BLaER1 treated with 17β-estradiol and CSF1 and Interleukin-3, amounts not matched to agents 10 nM and 100 nM (cell line): Measurements from ENCODE around the gene TNS1.
"Not testable (repeated sequence)": the region's sequence is repeated elsewhere in the genome, so short reads cannot be mapped to it uniquely, and the experiment has no call there.

Experiments
- H3K27ac ChIP-seq, 11 experiments: shearing (Covaris generic); formaldehyde crosslinking; 2 replicates each; pipeline ENCODE4 v1.8.1; 2022
- H3K27me3 ChIP-seq, 11 experiments: shearing (Covaris generic); formaldehyde crosslinking; 2 replicates each; pipeline ENCODE4 v1.8.1; 2022
- H3K36me3 ChIP-seq, 11 experiments: shearing (Covaris generic); formaldehyde crosslinking; 2 replicates each; pipeline ENCODE4 v1.8.1; 2022
- H3K4me1 ChIP-seq, 10 experiments: shearing (Covaris generic); formaldehyde crosslinking; 2 replicates each; pipeline ENCODE4 v1.8.1; 2022
- H3K4me2 ChIP-seq, 11 experiments: shearing (Covaris generic); formaldehyde crosslinking; 2 replicates each; pipeline ENCODE4 v1.8.1; 2022
- H3K4me3 ChIP-seq, 10 experiments: shearing (Covaris generic); formaldehyde crosslinking; 2 replicates each; pipeline ENCODE4 v1.8.1; 2022
- H3K9ac ChIP-seq, 11 experiments: shearing (Covaris generic); formaldehyde crosslinking; 2 replicates each; pipeline ENCODE4 v1.8.1; 2022
- H3K9me3 ChIP-seq, 11 experiments: shearing (Covaris generic); formaldehyde crosslinking; replicated peaks in 1 of 11; 2 replicates each; pipeline ENCODE4 v1.8.1; 2022
- H4K20me1 ChIP-seq, 11 experiments: shearing (Covaris generic); formaldehyde crosslinking; 2 replicates each; pipeline ENCODE4 v1.8.1; 2022
- Cebpa-rat ChIP-seq, 11 experiments: shearing (Covaris generic); IDR thresholded peaks; 2 replicates each; pipeline ENCODE4 v1.8.1; 2022

Gene TNS1

DNA sequence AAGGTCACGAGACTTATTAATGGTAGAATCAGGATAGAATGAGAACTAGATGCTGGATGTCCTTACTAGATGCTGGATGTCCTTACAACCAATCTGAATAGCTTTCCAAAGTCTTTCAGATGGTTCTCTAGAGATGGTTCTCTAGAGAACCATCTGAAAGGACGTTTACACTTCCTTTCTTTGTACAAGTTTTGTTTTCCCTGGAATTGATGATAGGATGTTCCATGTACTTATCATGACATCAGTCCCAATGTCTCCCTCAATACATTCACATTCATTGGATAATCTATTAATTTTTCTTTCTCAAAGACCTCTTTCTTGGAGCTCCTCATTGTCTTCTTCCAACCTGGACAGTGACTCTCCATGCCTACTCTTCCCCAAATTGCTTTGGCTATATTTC lies 38.1 kb upstream of the TNS1 start:
- no peak overlapping the region for H3K9ac ChIP-seq
- H3K4me1 ChIP-seq, result peaks cover 4 to 37% (median 9%) of the 10 kb centered on the region in 10 experiments; a peak in 16 of 20 replicates
- no peaks in the 10 kb centered on the region for H3K27me3 ChIP-seq
- no peak for TF ChIP-seq Cebpa-rat (IDR thresholded peaks at IDR 0.05)
- H4K20me1 ChIP-seq, result no peaks in the 10 kb centered on the region
- H3K9me3 ChIP-seq, result peaks cover 18 to 35% (median 28%) of the 10 kb centered on the region in 11 experiments
- no peak overlapping the region for H3K27ac ChIP-seq
- H3K4me2 ChIP-seq, result no peak overlapping the region
- H3K36me3 ChIP-seq, result peaks cover 0 to 14% (median 0%) of the 10 kb centered on the region in 11 experiments; a peak in 6 of 22 replicates
- no peak overlapping the region for H3K4me3 ChIP-seq

DNA sequence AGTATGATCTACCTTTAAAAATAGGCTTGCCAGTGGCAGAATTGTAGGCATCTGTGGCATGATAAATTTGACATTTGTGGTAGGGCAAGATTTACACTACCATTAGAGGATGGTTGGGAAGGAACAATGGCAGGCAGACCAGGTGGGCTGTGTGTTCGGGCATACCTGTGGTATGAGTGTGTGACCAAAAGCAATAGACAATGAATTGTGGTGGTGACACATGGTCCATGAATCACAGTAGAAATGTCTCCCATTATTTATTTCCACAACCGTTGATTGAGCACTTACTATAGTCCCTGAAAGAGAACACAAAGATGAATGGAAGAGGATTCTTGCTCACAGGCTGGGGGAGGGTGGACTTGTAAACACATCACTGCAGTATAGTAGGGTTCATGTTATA lies 36.4 kb upstream of the TNS1 start:
- TF ChIP-seq Cebpa-rat (IDR thresholded peaks at IDR 0.05), result no peak
- H3K9me3 ChIP-seq, result peaks cover 15 to 25% (median 20%) of the 10 kb centered on the region in 11 experiments
- no peaks in the 10 kb centered on the region for H3K27me3 ChIP-seq
- no peak overlapping the region for H3K9ac ChIP-seq
- peak overlapping the region in 5 of 11 experiments; percentile 1 to 34 (median 23); a peak in 4 of 22 replicates for H3K4me2 ChIP-seq
- H3K4me3 ChIP-seq, result no peak overlapping the region
- H3K4me1 ChIP-seq, result peaks cover 6 to 39% (median 22%) of the 10 kb centered on the region in 10 experiments
- H3K36me3 ChIP-seq, result peaks cover 0 to 14% (median 0%) of the 10 kb centered on the region in 11 experiments; a peak in 6 of 22 replicates
- no peak overlapping the region for H3K27ac ChIP-seq
- no peaks in the 10 kb centered on the region for H4K20me1 ChIP-seq

DNA sequence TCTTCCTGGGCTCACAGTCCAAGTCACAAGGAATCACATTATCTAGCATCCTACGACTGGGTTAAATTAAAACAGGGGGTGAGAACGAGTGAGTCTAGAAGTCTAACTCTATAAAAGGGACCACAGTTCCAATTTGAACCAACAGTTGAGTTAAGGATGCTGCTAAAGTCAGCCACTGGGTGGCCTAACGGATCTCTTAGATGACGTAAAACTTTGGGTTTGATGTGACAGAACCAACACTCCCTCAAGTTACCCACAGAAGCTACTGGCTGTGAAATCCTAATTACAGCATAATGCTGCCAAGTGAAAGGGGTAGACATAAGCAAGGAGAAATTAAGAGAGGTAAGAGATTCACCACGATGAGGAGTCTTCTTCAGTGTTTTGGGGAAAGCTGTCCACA lies 33.6 kb upstream of the TNS1 start:
- Histone ChIP-seq H3K4me1 (peaks cover 27 to 67% (median 48%) of the 10 kb centered on the region in 10 experiments), H3K9ac (no peak overlapping the region), H3K36me3 (no peaks in the 10 kb centered on the region), H3K9me3 (no peaks in the 10 kb centered on the region), H4K20me1 (no peaks in the 10 kb centered on the region), H3K27me3 (no peaks in the 10 kb centered on the region), H3K27ac (no peak overlapping the region), H3K4me2 (peak overlapping the region in 4 of 11 experiments; percentile 11 to 90 (median 20); a peak in 5 of 22 replicates), H3K4me3 (no peak overlapping the region)
- TF ChIP-seq Cebpa-rat (IDR thresholded peaks at IDR 0.05), result no peak

DNA sequence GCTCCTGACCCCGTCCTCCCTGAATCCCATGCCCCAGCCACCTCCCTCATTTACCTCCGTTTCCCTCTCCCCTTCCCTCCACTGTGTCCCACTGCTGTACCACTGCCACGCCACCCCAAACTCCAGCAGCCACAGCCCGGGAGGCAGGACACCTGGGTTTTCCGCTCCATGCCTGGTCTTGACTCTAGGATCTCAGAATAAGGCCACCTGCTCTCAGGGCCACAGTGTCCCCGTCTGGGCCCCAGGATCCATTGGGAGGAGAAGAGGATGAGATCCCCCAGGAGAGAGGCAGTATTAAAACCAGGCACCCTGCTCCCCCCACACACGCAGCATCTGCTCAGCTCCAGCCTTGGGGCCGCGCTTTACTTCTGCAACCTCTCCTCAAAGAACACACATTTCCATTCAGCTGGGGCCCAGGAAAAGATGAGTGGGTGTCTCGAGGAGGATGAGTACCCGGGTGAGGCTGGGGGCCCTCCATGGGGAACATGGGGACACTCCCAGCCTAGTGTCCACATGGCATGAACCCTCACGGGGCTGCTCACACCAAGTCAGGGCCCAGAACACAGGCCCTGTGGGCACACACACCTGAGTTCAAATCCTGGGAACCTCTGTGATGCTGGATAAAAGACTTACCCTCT lies 32.8 kb upstream of the TNS1 start:
- 0 out of 20 replicates have a peak overlapping the region, but pooled peaks of 1 of the 10 experiments have one; percentile 53 for H3K4me3 ChIP-seq
- no peaks in the 10 kb centered on the region for H3K27me3 ChIP-seq
- no peaks in the 10 kb centered on the region for H3K36me3 ChIP-seq
- peaks cover 27 to 71% (median 56%) of the 10 kb centered on the region in 10 experiments for H3K4me1 ChIP-seq
- H3K27ac ChIP-seq, result peak overlapping the region in 2 of 11 experiments; percentile 25 to 82; a peak in 1 of 22 replicates
- no peaks in the 10 kb centered on the region for H3K9me3 ChIP-seq
- peak overlapping the region; percentile 43 to 97 (median 92); a peak in 13 of 22 replicates for H3K4me2 ChIP-seq
- no peaks in the 10 kb centered on the region for H4K20me1 ChIP-seq
- H3K9ac ChIP-seq, result peak overlapping the region in 1 of 11 experiments; percentile 5; a peak in 2 of 22 replicates
- no peak for TF ChIP-seq Cebpa-rat (IDR thresholded peaks at IDR 0.05)

DNA sequence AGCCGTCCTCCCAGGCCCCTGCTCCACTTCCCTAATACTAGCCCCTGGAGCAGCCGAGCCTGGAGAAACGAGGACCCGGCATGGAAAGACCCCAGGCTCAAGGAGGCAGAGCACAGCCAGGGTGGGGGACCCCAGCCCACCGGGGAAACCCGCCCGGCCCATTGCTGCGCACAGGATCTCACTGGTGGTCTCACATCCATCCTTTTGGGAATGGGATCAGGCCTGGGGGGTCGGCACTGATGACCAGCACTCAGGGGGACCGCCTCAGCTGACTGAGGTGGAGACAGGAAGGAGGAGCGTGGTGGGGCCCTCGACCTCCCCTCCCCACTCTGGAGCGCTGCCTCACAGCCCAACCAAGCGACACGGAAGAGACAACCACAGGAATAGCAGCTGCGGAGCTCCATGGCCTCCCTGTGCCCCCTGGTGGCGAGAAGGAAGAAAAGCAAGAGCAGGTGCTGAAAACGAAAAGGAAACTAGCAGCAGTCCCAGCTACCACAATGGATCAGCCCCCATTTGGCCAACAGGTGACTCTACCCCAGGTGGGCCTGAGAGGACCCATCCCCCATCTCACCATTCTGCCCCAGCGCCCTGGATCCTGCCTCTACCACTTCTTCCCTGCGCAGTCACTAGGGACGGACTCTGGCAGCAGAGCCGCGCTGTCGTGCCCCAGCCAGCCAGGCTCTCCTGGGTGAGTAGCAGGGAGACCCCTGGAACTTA lies 31.9 kb upstream of the TNS1 start:
- not testable (repeated sequence) for H3K36me3 ChIP-seq, H3K27me3 ChIP-seq
- peak overlapping the region; percentile 28 to 65 (median 44); a peak in 16 of 20 replicates for H3K4me3 ChIP-seq

DNA sequence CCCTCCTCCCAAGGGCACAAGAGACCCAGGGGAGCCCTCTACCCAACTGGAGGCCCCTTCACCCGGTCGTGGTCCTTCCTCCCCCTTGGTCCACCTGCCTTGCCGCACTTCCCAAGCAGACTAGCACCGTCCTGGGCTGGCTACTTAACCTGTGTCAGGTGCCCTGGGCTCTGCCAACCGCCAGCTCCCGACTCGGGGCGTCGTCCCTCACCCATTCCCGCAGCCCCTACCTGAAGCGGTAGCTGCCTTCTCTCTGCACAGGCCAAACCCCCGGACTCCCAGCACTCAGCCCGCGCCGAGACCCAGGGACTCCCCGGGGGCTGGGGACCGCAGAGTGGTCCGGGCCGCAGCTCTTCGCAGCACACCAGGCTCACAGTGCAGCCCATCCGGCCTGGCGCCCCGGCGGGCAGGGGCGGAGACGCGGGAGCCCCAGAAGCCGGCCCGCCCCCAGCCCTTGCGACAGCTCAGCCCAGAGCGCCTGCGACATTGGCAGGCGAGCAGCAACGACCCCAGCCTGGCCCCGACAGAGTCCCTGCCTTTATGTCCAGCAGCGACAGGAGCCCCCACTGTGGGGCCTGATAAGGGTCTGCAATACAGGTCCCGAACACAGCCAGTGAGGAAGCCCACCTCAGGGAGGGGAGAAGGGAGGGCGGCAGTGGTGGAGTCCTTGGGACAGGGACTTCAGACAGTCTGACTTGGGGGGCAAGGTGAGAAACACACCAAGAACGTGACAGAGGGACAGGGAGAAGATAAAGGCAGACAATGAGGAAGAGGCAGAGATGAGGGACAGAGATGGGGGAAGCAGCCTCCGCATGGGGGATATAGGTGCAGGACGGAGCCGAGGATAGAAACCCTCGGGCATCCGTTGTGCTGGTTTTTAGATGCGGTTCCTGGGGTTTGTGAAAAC lies 31.0 kb upstream of the TNS1 start:
- Histone ChIP-seq H3K4me2 (peak overlapping the region; percentile 87 to 97 (median 92)), H3K9ac (peak overlapping the region; percentile 57 to 77 (median 74); a peak in 20 of 22 replicates)

More for the DNA sequence above, 31.9 kb upstream of the TNS1 start:
- not testable (repeated sequence) for H3K9me3 ChIP-seq, H4K20me1 ChIP-seq
- peak overlapping the region; percentile 87 to 97 (median 92) for H3K4me2 ChIP-seq
- H3K4me1 ChIP-seq, result peaks cover 27 to 71% (median 64%) of the 10 kb centered on the region in 10 experiments
- peak overlapping the region; percentile 35 to 85 (median 76); a peak in 21 of 22 replicates for H3K27ac ChIP-seq
- H3K9ac ChIP-seq, result peak overlapping the region; percentile 57 to 77 (median 74)

DNA sequence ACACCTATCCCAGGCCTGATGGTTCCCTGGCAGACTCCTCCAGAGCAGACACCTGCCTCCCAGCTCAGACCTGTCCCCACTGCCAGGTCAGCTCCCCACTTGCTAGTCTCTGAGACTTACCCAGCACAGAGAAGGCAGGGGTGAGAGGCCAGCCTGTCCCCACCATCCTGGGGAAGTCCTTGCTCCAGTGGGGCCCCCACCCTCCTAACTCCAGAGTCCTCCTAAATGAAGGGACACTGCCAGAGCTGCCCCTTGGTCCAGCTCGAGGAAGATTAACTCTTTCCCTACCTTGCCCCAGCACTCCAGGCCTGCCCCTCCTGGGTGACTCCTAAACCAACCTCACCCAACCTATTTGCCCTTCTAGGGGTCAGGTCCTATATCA lies 30.4 kb upstream of the TNS1 start:
- H3K9me3 ChIP-seq, result no peaks in the 10 kb centered on the region
- peak overlapping the region in 4 of 11 experiments; percentile 34 to 77 (median 61); a peak in 2 of 22 replicates for H3K9ac ChIP-seq
- no peaks in the 10 kb centered on the region for H3K36me3 ChIP-seq
- H3K4me2 ChIP-seq, result peak overlapping the region in 9 of 11 experiments; percentile 87 to 97 (median 92); a peak in 19 of 22 replicates
- no peak overlapping the region for H3K4me3 ChIP-seq
- H3K27me3 ChIP-seq, result no peaks in the 10 kb centered on the region
- peak overlapping the region in 2 of 11 experiments; percentile 4 to 79; a peak in 1 of 22 replicates for H3K27ac ChIP-seq
- TF ChIP-seq Cebpa-rat (IDR thresholded peaks at IDR 0.05), result no peak
- peaks cover 16 to 84% (median 76%) of the 10 kb centered on the region in 10 experiments for H3K4me1 ChIP-seq
- H4K20me1 ChIP-seq, result no peaks in the 10 kb centered on the region

More for the DNA sequence above, 31.0 kb upstream of the TNS1 start:
- Histone ChIP-seq H3K27ac (peak overlapping the region; percentile 35 to 85 (median 76); a peak in 21 of 22 replicates), H3K4me1 (peaks cover 22 to 78% (median 72%) of the 10 kb centered on the region in 10 experiments), H3K27me3 (no peaks in the 10 kb centered on the region), H3K4me3 (peak overlapping the region; percentile 28 to 65 (median 44); a peak in 14 of 20 replicates), H3K9me3 (no peaks in the 10 kb centered on the region), H4K20me1 (no peaks in the 10 kb centered on the region), H3K36me3 (no peaks in the 10 kb centered on the region)
- TF ChIP-seq Cebpa-rat (IDR thresholded peaks at IDR 0.05), result no peak

DNA sequence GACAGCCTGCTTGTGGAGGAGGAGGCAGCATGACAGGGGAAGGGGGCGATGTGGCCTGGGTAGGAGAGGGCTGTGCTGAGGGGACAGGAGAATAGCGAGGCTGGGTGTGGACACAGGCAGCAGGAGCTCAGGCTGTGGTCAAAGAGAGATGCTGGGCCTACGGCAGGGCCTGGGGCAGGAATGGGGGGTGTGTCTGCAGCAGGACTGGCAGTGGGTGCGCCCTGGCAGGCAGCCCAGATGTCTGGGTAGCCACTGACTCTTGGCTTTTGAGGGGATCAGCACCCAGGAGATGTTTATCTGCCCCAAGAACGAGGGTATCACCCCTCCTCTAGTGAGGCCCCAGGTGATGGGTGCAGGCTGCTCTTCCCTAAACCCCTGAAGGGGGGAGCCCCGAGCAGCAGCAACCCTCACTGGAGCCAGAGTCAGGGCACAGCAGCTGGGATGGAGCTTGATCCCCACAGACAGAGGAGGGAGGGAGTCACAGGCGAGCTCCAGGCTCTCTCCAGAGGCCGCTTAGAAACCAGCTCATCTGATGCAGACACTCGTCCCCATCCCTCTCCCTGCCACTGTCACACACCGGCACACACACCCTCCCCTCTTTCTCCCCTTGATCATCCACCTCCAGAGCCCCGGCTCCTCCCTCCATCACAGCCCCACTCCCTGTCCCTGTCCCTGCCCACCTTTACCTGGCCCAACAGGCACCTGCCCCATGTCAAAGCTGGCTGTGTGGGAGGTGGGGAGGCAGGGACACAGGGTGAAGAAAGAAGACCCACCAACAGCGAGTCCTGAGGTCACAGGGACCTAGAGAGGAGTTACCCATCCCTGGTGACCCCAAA lies 29.8 kb upstream of the TNS1 start:
- H3K4me3 ChIP-seq, result no peak overlapping the region
- H3K27me3 ChIP-seq, result no peaks in the 10 kb centered on the region
- H3K9ac ChIP-seq, result peak overlapping the region in 5 of 11 experiments; percentile 8 to 74 (median 47); a peak in 7 of 22 replicates
- no peaks in the 10 kb centered on the region for H3K36me3 ChIP-seq
- H4K20me1 ChIP-seq, result no peaks in the 10 kb centered on the region
- H3K27ac ChIP-seq, result no peak overlapping the region
- peak overlapping the region in 9 of 11 experiments; percentile 87 to 97 (median 92); a peak in 20 of 22 replicates for H3K4me2 ChIP-seq
- peaks cover 12 to 91% (median 82%) of the 10 kb centered on the region in 10 experiments for H3K4me1 ChIP-seq
- no peaks in the 10 kb centered on the region for H3K9me3 ChIP-seq
- TF ChIP-seq Cebpa-rat (IDR thresholded peaks at IDR 0.05), result no peak
